Parathyroid adenoma (tissue), 2 donors: ENCODE measurements around the gene OR6K6.

ENCODE experiments used
- H2AFZ ChIP-seq: fragments of 300-600 bp; sonication (generic); one replicate; pipeline ENCODE4 v1.7.0; 2017; ENCODE audit warnings: antibody characterized with exemption, mild to moderate bottlenecking
- H3K27ac ChIP-seq: fragments of 300-600 bp; sonication (generic); one replicate; pipeline ENCODE4 v1.7.0; 2017
- H3K27me3 ChIP-seq: fragments of 300-600 bp; sonication (generic); one replicate; pipeline ENCODE4 v1.7.0; 2017; ENCODE audit warnings: low read length; ENCODE audit not compliant: control insufficient read depth, insufficient read depth
- H3K36me3 ChIP-seq: fragments of 300-600 bp; sonication (generic); one replicate; pipeline ENCODE4 v1.7.0; 2017; ENCODE audit warnings: low read length; ENCODE audit not compliant: control insufficient read depth, insufficient read depth
- H3K4me1 ChIP-seq: fragments of 300-600 bp; sonication (generic); one replicate; pipeline ENCODE4 v1.7.0; 2017; ENCODE audit warnings: control low read depth
- H3K4me2 ChIP-seq: fragments of 300-600 bp; sonication (generic); one replicate; pipeline ENCODE4 v1.7.0; 2017; ENCODE audit warnings: low read length
- H3K4me3 ChIP-seq: fragments of 300-600 bp; sonication (generic); one replicate; pipeline ENCODE4 v1.7.0; 2017; ENCODE audit warnings: low read depth, low read length
- H3K79me2 ChIP-seq: fragments of 300-600 bp; sonication (generic); one replicate; pipeline ENCODE4 v1.7.0; 2017; ENCODE audit warnings: control low read depth
- H3K9ac ChIP-seq: fragments of 300-600 bp; sonication (generic); one replicate; pipeline ENCODE4 v1.7.0; 2017; ENCODE audit warnings: mild to moderate bottlenecking
- H3K9me3 ChIP-seq: fragments of 300-600 bp; sonication (generic); one replicate; pipeline ENCODE4 v1.7.0; 2017; ENCODE audit warnings: low read length; ENCODE audit not compliant: control insufficient read depth
- CTCF ChIP-seq: fragments of 300-600 bp; sonication (generic); IDR thresholded peaks from one replicate; pipeline ENCODE4 v1.7.0; 2017; ENCODE audit warnings: antibody characterized with exemption, mild to moderate bottlenecking
- donor health status: primary hyperparathyroidism.

The OR6K6 gene

GRCh38 chr1:158717344-158717743, 37.2 kb upstream of the OR6K6 start:
- H3K4me2 ChIP-seq = no peak overlapping the region
- no peak overlapping the region for H3K4me3 ChIP-seq

GRCh38 chr1:158719664-158720063, 34.9 kb upstream of the OR6K6 start:
- Histone ChIP-seq H3K79me2 (no peaks in the 10 kb centered on the region), H3K36me3 (no peaks in the 10 kb centered on the region), H3K4me2 (no peak overlapping the region), H3K9ac (no peak overlapping the region), H3K4me1 (no peaks in the 10 kb centered on the region), H2AFZ (no peak overlapping the region), H3K9me3 (no peaks in the 10 kb centered on the region), H3K4me3 (no peak overlapping the region), H3K27ac (no peak overlapping the region), H3K27me3 (no peaks in the 10 kb centered on the region)
- TF ChIP-seq CTCF = no peak

More at GRCh38 chr1:158717344-158717743, 37.2 kb upstream of the OR6K6 start:
- no peak for TF ChIP-seq CTCF
- Histone ChIP-seq H3K4me1 (no peaks in the 10 kb centered on the region), H3K79me2 (no peaks in the 10 kb centered on the region), H3K9me3 (no peaks in the 10 kb centered on the region), H3K9ac (no peak overlapping the region), H2AFZ (no peak overlapping the region), H3K36me3 (no peaks in the 10 kb centered on the region), H3K27ac (no peak overlapping the region), H3K27me3 (no peaks in the 10 kb centered on the region)

GRCh38 chr1:158720620-158721019, 33.9 kb upstream of the OR6K6 start, which contains the start of gene OR6K3:
OR6K3 (minus strand) TSS chr1:158720720; CDS start chr1:158718115, 2,605 bp downstream.
- no peak within 1 kb of the TSS for H3K9ac ChIP-seq
- no peaks in the 10 kb centered on the region for H3K9me3 ChIP-seq
- no peaks in the 10 kb centered on the region for H3K27me3 ChIP-seq
- no peaks in the 10 kb centered on the region for H3K4me1 ChIP-seq
- no peak within 1 kb of the TSS for H3K27ac ChIP-seq
- no peak within 1 kb of the TSS for H3K4me2 ChIP-seq
- H3K79me2 ChIP-seq = no peaks in the 10 kb centered on the region
- no peak within 1 kb of the TSS for H3K4me3 ChIP-seq
- no peak within 1 kb of the TSS for H2AFZ ChIP-seq
- no peaks in the 10 kb centered on the region for H3K36me3 ChIP-seq
- TF ChIP-seq CTCF = no peak

- Histone ChIP-seq H3K9me3 (no peaks in the 10 kb centered on the region), H3K4me3 (no peak overlapping the region), H3K36me3 (no peaks in the 10 kb centered on the region), H3K4me1 (no peaks in the 10 kb centered on the region), H2AFZ (no peak overlapping the region), H3K27ac (no peak overlapping the region), H3K27me3 (no peaks in the 10 kb centered on the region), H3K79me2 (no peaks in the 10 kb centered on the region), H3K9ac (no peak overlapping the region), H3K4me2 (no peak overlapping the region)
- TF ChIP-seq CTCF = no peak
Measured at GRCh38 chr1:158724442-158724841, 30.1 kb upstream of the OR6K6 start.

GRCh38 chr1:158728510-158729225, 25.9 kb upstream of the OR6K6 start:
- TF ChIP-seq CTCF = no peak
- Histone ChIP-seq H3K4me1 (no peaks in the 10 kb centered on the region), H3K79me2 (no peaks in the 10 kb centered on the region)

More at GRCh38 chr1:158728510-158729225, 25.9 kb upstream of the OR6K6 start:
- Histone ChIP-seq H2AFZ (no peak overlapping the region), H3K4me2 (no peak overlapping the region), H3K4me3 (no peak overlapping the region), H3K27ac (no peak overlapping the region), H3K27me3 (no peaks in the 10 kb centered on the region), H3K9ac (no peak overlapping the region), H3K9me3 (no peaks in the 10 kb centered on the region), H3K36me3 (no peaks in the 10 kb centered on the region)
